Fibroblast of mammary gland (primary cell): ENCODE results near the gene CD84.

Source experiments
- DNase-seq: peaks from one replicate; pipeline ENCODE4 v3.0.0-alpha.2; 2010; ENCODE audit warnings: low read depth
- H3K4me3 ChIP-seq: 2 replicates; pipeline ENCODE4 v1.5.1; 2011; ENCODE audit warnings: low read depth, mild to moderate bottlenecking, low read length, moderate library complexity; ENCODE audit not compliant: control insufficient read depth
- CTCF ChIP-seq: conservative IDR thresholded peaks from 2 replicates; pipeline ENCODE4 v1.5.1; 2011; ENCODE audit warnings: low read depth, low read length, inconsistent platforms; ENCODE audit not compliant: control insufficient read depth, insufficient read depth

The CD84 gene

GRCh38 chr1:160552425-160552824 lies 26.9 kb downstream of the CD84 start:
- TF ChIP-seq CTCF, result no peak
- H3K4me3 ChIP-seq, result no peak overlapping the region
- no peak for DNase-seq

- TF ChIP-seq CTCF, result no peak
- no peak for DNase-seq
- no peak overlapping the region for H3K4me3 ChIP-seq
Measured at GRCh38 chr1:160550572-160551034, 28.7 kb downstream of the CD84 start.

GRCh38 chr1:160549665-160550006 lies 29.7 kb downstream of the CD84 start:
- TF ChIP-seq CTCF, result no peak
- no peak overlapping the region for H3K4me3 ChIP-seq
- no peak for DNase-seq

GRCh38 chr1:160548960-160549664 lies 30.2 kb downstream of the CD84 start:
- no peak for DNase-seq
- TF ChIP-seq CTCF, result no peak

GRCh38 chr1:160548183-160548582 lies 31.1 kb downstream of the CD84 start:
- DNase-seq, result no peak
- H3K4me3 ChIP-seq, result no peak overlapping the region
- no peak for TF ChIP-seq CTCF

More at GRCh38 chr1:160548960-160549664, 30.2 kb downstream of the CD84 start:
- no peak overlapping the region for H3K4me3 ChIP-seq

GRCh38 chr1:160547422-160547821 lies 31.9 kb downstream of the CD84 start:
- DNase-seq, result no peak
- no peak overlapping the region for H3K4me3 ChIP-seq
- TF ChIP-seq CTCF, result no peak

- no peak for DNase-seq
- TF ChIP-seq CTCF, result no peak
- H3K4me3 ChIP-seq, result no peak overlapping the region
Measured at GRCh38 chr1:160546942-160547341, 32.4 kb downstream of the CD84 start.
